WI38 (cell line): ENCODE data around the gene UBE3B.

Experiments
- H3K4me3 ChIP-seq: 2 replicates; pipeline ENCODE4 v1.5.1; 2011; ENCODE audit warnings: low read depth, mild to moderate bottlenecking, control low read depth, low read length
- TF ChIP-seq, protein P1 (sequence below): IDR thresholded peaks from 2 replicates; pipeline ENCODE4 v1.5.1; 2012; ENCODE audit warnings: low read depth, mild to moderate bottlenecking, control low read depth, low read length

The UBE3B gene

DNA sequence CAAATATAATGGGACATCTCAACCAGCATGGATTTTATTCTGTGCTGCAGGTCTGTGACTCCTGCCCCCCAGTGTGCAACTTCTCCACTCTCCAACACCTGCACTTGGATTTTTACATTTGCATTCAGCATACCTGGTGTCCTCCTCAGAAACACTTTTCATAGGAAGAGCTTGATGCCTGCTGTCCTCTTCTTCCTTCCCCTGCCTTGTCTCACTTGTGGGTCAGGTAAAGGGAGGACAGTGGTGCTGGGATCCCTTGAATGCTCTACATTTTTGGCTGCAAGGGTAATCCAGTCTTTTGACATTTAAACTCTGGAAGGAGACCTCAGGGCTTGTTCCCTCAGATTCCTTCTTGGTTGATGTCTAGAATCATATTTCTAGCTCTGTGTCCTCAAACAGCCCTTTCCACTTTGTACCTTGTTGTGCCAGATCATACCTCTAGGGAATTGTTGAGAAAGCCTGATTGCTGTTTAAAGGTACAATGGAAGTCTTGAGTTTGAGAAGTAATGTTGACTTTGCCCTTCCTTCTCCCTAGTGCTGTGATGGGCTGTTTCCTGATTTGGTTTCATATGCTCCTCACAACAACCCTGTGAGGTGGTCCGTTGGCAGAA, 12.6 kb downstream of the UBE3B start:
- TF ChIP-seq, protein P1, sequence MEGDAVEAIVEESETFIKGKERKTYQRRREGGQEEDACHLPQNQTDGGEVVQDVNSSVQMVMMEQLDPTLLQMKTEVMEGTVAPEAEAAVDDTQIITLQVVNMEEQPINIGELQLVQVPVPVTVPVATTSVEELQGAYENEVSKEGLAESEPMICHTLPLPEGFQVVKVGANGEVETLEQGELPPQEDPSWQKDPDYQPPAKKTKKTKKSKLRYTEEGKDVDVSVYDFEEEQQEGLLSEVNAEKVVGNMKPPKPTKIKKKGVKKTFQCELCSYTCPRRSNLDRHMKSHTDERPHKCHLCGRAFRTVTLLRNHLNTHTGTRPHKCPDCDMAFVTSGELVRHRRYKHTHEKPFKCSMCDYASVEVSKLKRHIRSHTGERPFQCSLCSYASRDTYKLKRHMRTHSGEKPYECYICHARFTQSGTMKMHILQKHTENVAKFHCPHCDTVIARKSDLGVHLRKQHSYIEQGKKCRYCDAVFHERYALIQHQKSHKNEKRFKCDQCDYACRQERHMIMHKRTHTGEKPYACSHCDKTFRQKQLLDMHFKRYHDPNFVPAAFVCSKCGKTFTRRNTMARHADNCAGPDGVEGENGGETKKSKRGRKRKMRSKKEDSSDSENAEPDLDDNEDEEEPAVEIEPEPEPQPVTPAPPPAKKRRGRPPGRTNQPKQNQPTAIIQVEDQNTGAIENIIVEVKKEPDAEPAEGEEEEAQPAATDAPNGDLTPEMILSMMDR: no peak

DNA sequence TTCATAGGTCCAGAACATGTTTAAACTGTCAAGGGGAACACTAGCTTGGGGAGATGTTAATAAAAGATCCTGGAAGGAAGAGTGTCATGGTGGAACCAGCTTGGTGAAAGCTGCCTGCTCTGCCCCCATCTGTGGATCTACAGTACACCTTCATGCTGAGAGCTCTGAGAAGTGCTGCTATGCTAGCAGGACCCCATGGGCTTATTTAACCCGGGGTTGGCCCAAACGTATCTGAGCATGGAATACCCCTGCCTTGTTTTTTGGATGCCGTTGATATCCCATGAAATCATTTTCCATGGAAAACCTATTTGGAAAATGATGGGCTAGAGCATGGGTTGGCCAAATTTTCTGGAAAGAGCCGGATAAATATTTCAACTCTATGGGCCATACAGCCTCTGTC, 14.2 kb downstream of the UBE3B start:
- no peak overlapping the region for H3K4me3 ChIP-seq

More for the DNA sequence above, 12.6 kb downstream of the UBE3B start:
- H3K4me3 ChIP-seq: no peak overlapping the region

DNA sequence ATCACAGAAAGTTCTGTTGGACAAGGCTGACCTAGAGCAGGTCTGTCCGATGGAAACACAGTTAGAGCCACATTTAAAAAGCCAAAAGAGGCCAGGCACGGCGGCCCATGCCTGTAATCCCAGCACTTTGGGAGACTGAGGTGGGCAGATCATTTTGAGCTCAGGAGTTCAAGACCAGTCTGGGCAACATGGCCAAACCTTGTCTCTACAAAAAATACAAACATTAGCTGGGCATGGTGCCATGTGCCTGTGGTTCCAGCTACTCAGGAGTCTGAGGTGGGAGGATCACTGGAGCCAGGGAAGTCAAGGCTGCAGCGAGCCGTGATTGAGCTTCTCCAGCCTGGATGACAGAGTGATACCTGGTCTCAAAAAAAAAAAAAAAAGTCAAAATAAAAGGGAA, 14.9 kb downstream of the UBE3B start:
- TF ChIP-seq, protein P1: no peak
- no peak overlapping the region for H3K4me3 ChIP-seq

More for the DNA sequence above, 14.2 kb downstream of the UBE3B start:
- TF ChIP-seq, protein P1: no peak

DNA sequence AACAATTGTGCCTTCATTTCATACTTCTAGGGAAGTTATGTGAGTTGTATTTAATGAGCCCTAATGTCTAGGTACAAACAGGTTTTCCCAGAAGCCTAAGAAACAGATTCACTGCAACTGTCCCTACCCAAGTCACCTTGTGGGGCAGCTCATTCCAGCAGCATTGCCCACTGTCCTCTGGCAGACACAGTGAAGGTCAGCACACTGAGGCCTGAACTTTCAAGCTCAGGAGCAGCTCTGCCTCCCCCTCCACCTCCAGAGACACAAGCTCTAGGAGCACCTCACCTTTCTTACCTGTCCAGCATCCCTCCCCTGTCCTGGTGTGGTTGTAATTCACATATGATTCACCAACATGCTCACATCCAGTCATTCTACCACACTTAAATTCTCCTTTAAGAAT, 15.7 kb downstream of the UBE3B start:
- TF ChIP-seq, protein P1: no peak
- no peak overlapping the region for H3K4me3 ChIP-seq

DNA sequence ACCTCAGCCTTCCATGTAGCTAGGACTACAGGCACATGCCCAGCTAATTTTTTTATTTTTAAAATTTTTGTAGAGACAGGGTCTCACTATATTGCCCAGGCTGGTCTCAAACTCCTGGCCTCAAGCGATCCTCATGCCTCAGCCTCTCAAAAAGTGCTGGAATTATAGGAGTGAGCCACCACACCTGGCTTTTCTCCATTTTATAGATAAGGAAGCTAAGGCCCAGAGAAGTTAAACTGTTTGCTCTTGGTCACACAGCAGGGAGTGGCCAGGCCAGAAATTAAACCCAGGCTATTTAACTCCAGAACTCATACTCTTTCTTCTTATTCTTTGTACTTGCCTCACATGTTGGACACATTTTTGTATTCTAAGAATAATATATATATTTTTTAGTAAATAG, 16.5 kb downstream of the UBE3B start:
- TF ChIP-seq, protein P1: no peak
- no peak overlapping the region for H3K4me3 ChIP-seq

DNA sequence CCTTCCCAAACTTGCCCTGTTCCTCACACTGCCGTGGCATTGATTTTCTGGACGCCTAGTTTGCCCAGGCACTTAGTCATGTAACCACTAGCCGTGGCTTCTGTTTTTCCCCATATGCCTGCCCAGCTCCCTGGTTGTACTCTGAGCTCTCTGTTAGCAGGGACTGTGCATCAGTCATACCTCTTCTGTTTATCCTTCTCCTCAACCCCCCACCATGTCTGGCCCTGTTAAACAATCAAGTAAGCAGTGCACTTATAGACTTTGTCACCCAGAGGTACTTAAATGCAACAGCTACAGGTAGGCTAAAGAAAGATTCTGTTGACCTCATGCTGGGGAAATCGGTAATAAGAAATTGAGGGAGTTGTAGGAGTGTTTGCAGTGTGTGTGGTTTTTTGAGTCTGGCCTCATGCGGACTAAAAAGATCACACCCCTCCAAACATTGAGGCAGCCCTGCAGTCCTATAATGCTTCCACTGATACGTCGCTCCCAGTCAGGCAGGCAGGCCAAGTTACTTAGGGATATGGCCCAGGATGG, 17.0 kb downstream of the UBE3B start:
- TF ChIP-seq, protein P1: no peak
- no peak overlapping the region for H3K4me3 ChIP-seq

DNA sequence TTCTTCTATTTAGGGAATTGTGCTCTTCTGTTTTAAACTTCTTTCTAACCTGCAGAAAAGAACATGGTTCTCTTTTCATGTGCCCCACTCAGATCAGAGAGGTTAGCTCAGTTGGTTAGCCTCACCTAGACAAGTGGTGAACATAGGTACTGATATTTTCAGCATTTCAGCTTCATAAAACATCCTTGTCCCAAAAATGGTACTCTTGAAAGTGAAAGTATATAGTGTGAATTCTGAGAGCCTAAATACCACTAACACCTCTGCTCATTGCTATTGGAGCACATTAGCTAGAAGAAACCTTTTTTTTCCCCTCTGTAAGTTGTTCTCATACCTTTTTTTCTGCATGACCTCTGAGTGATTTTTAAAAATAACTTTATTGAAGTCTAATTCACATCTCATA, 17.6 kb downstream of the UBE3B start:
- TF ChIP-seq, protein P1: no peak
- no peak overlapping the region for H3K4me3 ChIP-seq
